CD4-positive, alpha-beta T cell (primary cell): ENCODE results near the gene IFNGR1. TPM values are rescaled to one million over a fixed set of nuclear protein-coding genes. Genes with fewer than 3 reads are reported as not detected.

Source experiments
- ATAC-seq: fragments of 200-7000 bp; cut with Tn5 transposase; one replicate; pipeline ENCODE4 v1.10.0; 2022; ENCODE audit warnings: mild to moderate bottlenecking; ENCODE audit not compliant: poor library complexity
- CTCF ChIA-PET: fragments of 350-600 bp; sonication (Branson Sonifier 250); formaldehyde crosslinking; loops from one replicate; lab custom pipeline; 2021; ENCODE audit warnings: antibody characterized with exemption, inconsistent platforms; lab: Charles Lee
- POLR2A ChIA-PET: fragments of 350-600 bp; sonication (Branson Sonifier 250); formaldehyde crosslinking; loops from one replicate; lab custom pipeline; 2021; ENCODE audit warnings: antibody characterized with exemption, inconsistent platforms; lab: Charles Lee
- DNase-seq, 14 experiments: peaks; one replicate each; pipeline ENCODE4 v3.0.0-alpha.2; 2013 to 2020; ENCODE audit warnings: mixed read lengths in 2 of 14
- H3K27ac ChIP-seq, 2 donors: one replicate each; pipeline versions ENCODE4 v1.5.1 to v1.7.0; 2013; ENCODE audit warnings: low read length in 2 of 2, low read depth in 1 of 2, mild to moderate bottlenecking in 1 of 2
- H3K27me3 ChIP-seq, 2 experiments: 1 replicate in 1 of 2; 2 replicates in 1 of 2; pipeline versions ENCODE4 v1.6.1 to v1.7.0; 2013; ENCODE audit warnings: low read length in 2 of 2, control low read depth in 1 of 2, mild to moderate bottlenecking in 1 of 2, moderate library complexity in 1 of 2; ENCODE audit not compliant: insufficient read depth in 2 of 2, control insufficient read depth in 1 of 2
- H3K36me3 ChIP-seq: one replicate; pipeline ENCODE4 v1.6.1; 2013; ENCODE audit warnings: low read length, control low read depth; ENCODE audit not compliant: insufficient read depth
- H3K4me1 ChIP-seq: one replicate; pipeline ENCODE4 v1.6.1; 2013; ENCODE audit warnings: low read length, control low read depth; ENCODE audit not compliant: insufficient read depth
- H3K4me3 ChIP-seq: one replicate; pipeline ENCODE4 v1.5.1; 2013; ENCODE audit warnings: mild to moderate bottlenecking, low read length, moderate library complexity
- H3K9me3 ChIP-seq, 2 experiments: 1 replicate in 1 of 2; 2 replicates in 1 of 2; pipeline versions ENCODE4 v1.6.1 to v1.7.0; 2013; ENCODE audit warnings: low read length in 2 of 2, mild to moderate bottlenecking in 2 of 2, control low read depth in 1 of 2, moderate library complexity in 1 of 2; ENCODE audit not compliant: control insufficient read depth in 1 of 2, insufficient read depth in 1 of 2
- H3K27ac Mint-ChIP-seq: one replicate; pipeline ENCODE4 v1.8.0; 2020; ENCODE audit warnings: mixed read lengths
- H3K27me3 Mint-ChIP-seq: one replicate; pipeline ENCODE4 v1.8.0; 2021; ENCODE audit warnings: mixed read lengths
- H3K36me3 Mint-ChIP-seq: one replicate; pipeline ENCODE4 v1.8.0; 2021; ENCODE audit warnings: low read depth, mixed read lengths
- H3K4me1 Mint-ChIP-seq: one replicate; pipeline ENCODE4 v1.8.0; 2021; ENCODE audit warnings: low read depth, mixed read lengths
- H3K4me3 Mint-ChIP-seq: one replicate; pipeline ENCODE4 v1.8.0; 2020; ENCODE audit warnings: mild to moderate bottlenecking, mixed read lengths
- H3K9me3 Mint-ChIP-seq: one replicate; pipeline ENCODE4 v1.8.0; 2020; ENCODE audit warnings: mixed read lengths
- CTCF ChIP-seq: fragments of 200-600 bp; IDR thresholded peaks from one replicate; pipeline ENCODE4 v1.8.0; 2022; ENCODE audit warnings: antibody characterized with exemption, mild to moderate bottlenecking
- intact Hi-C, 2 experiments: fragments of 100-400 bp; cut with DNase I in 1 of 2; cut with micrococcal nuclease in 1 of 2; formaldehyde crosslinking; loops; one replicate each; pipeline versions ENCODE4 v1.15.1 to v1.9.0; 2023 to 2025; cut with DNase I, micrococcal nuclease
- total RNA-seq, 174 experiments: library from RNA in 2 of 174; stranded (reverse) in 2 of 174; gene quantifications; one replicate each; pipeline ENCODE4 v1.2.3 and lab custom pipeline; 2021 to 2026

Gene IFNGR1
- total RNA-seq, 2 experiments from 2014 or later: 81.7 to 84.3 TPM

GRCh38 chr6:137175157-137175867 is 43.9 kb downstream of the IFNGR1 start:
- no peaks in the 10 kb centered on the region for H3K36me3 ChIP-seq
- DNase-seq (no peak), ATAC-seq (no peak)
- no peaks in the 10 kb centered on the region for H3K4me1 ChIP-seq
- Mint-ChIP-seq H3K36me3 (no peaks in the 10 kb centered on the region), H3K9me3 (no peaks in the 10 kb centered on the region), H3K4me1 (peaks cover 8% of the 10 kb centered on the region), H3K27me3 (peaks cover 5% of the 10 kb centered on the region), H3K27ac (no peak overlapping the region), H3K4me3 (no peak overlapping the region)
- H3K27me3 ChIP-seq: no peaks in the 10 kb centered on the region
- H3K27ac ChIP-seq: no peak overlapping the region
- H3K9me3 ChIP-seq: peaks cover 0 to under 1% of the 10 kb centered on the region in 2 experiments
- no peak overlapping the region for H3K4me3 ChIP-seq
- CTCF ChIA-PET: no interaction called here
- POLR2A ChIA-PET: no interaction called here
- TF ChIP-seq CTCF: no peak
- intact Hi-C loops: no loop called here

DNA sequence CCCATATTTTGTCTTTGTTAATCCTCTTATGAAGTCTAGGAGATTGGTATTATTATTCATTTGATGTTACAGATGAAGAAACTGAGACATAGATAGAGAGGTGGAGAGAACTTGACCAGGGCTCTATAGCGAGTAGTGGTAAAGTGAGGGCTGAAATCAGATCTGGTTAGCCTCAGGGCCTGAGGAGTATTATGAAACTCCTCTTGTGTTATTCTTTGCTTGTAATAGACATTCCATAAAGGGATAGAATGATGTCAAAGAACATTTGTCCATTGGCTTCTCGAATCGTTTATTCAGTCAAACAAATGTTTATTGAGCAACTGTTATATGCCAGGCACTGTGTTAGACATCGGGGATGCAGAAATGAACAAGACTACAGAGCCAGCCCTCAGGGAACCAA is 45.7 kb downstream of the IFNGR1 start, which contains the start of gene IL22RA2:
Gene IL22RA2, minus strand, starts transcription at position 144 of the 400 bp plus-strand sequence. CDS start 11,895 bp downstream, outside the sequence.
- no peak for TF ChIP-seq CTCF
- ChIA-PET POLR2A (no interaction called here), CTCF (no interaction called here)
- Histone ChIP-seq H3K36me3 (no peaks in the 10 kb centered on the region), H3K27ac (no peak within 1 kb of the TSS), H3K27me3 (no peaks in the 10 kb centered on the region), H3K9me3 (no peaks in the 10 kb centered on the region), H3K4me1 (no peaks in the 10 kb centered on the region), H3K4me3 (no peak within 1 kb of the TSS)
- H3K36me3 Mint-ChIP-seq: no peaks in the 10 kb centered on the region
- H3K4me3 Mint-ChIP-seq: no peak within 1 kb of the TSS
- no peaks in the 10 kb centered on the region for H3K27me3 Mint-ChIP-seq
- no peak for ATAC-seq
- no peak within 1 kb of the TSS for H3K27ac Mint-ChIP-seq
- H3K4me1 Mint-ChIP-seq: peaks cover 8% of the 10 kb centered on the region
- DNase-seq: no peak
- H3K9me3 Mint-ChIP-seq: no peaks in the 10 kb centered on the region
- intact Hi-C loops: no loop called here

DNA sequence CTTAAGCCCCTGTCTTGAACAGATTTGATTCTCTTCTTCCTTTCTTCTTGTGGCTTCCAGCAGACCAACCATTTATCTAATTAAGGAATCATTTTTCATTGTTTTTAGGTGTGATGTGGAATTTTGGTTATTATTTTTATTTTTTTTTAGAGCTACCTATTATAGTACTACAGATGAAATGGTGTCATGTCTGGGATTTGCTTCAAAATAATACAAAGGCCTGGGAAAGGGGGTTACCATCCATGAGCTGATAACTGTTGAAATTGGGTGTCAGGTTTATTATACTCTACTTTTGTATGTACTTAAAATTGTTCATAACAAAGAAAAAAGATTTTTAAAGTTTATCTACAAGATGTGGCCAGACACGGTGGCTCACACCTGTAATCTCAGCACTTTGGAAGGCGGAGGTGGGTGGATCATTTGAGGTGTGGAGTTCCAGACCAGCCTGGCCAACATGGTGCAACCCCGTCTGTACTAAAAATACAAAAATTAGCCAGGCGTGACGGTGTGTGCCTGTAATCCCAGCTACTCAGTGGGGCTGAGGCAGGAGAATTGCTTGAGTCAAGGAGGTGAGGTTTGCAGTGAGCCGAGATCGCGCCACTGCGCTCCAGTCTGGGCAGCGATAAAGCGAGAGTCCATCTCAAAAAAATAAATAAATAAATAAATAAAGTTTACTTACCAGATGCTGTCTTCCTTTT is 46.3 kb downstream of the IFNGR1 start:
- Histone ChIP-seq H3K4me3 (no peak overlapping the region), H3K9me3 (no peaks in the 10 kb centered on the region), H3K4me1 (no peaks in the 10 kb centered on the region), H3K36me3 (no peaks in the 10 kb centered on the region), H3K27me3 (no peaks in the 10 kb centered on the region), H3K27ac (no peak overlapping the region)
- Mint-ChIP-seq H3K9me3 (no peaks in the 10 kb centered on the region), H3K27me3 (no peaks in the 10 kb centered on the region), H3K27ac (no peak overlapping the region), H3K4me1 (peaks cover 8% of the 10 kb centered on the region), H3K36me3 (no peaks in the 10 kb centered on the region), H3K4me3 (no peak overlapping the region)
- intact Hi-C loops: no loop called here
- DNase-seq (no peak), ATAC-seq (no peak)
- ChIA-PET POLR2A (interaction anchor here (0.5 kb wide), 1 partner anchor 78 kb away, joined by 3 read pairs; no protein-coding TSS in a partner anchor), CTCF (no interaction called here)
- no peak for TF ChIP-seq CTCF
